GM12878 (cell line): ENCODE data around the gene RASGRP3. TPM values are rescaled to one million over a fixed set of nuclear protein-coding genes. Genes with fewer than 3 reads are reported as not detected.

ENCODE experiments used
- ATAC-seq: fragments of 200-7000 bp; cut with Tn5 transposase; 3 replicates; pipeline ENCODE4 v1.9.1; 2020; ENCODE audit warnings: mild to moderate bottlenecking, moderate library complexity
- BruUV-seq: library from RNA; stranded (reverse); fragments of 400-500 nt; replicated peaks from 2 replicates; lab custom pipeline; 2021; lab: Mats Ljungman, UMichigan
- CTCF ChIA-PET: fragments of 300-600 bp; sonication (Branson Sonifier 250); formaldehyde crosslinking; extraction: SDS; loops from one replicate; lab custom pipeline; 2021; ENCODE audit warnings: inconsistent platforms; lab: Yijun Ruan, JAX
- POLR2A ChIA-PET: fragments of 350-600 bp; formaldehyde crosslinking; extraction: SDS; loops from one replicate; lab custom pipeline; 2021; ENCODE audit warnings: inconsistent platforms; lab: Charles Lee
- RAD21 ChIA-PET: fragments of 300-600 bp; sonication (Branson Sonifier 250); formaldehyde crosslinking; loops from one replicate; lab custom pipeline; 2023; ENCODE audit warnings: antibody characterized with exemption; ENCODE audit not compliant: unreplicated experiment; lab: Charles Lee
- SMC1A ChIA-PET: fragments of 300-600 bp; sonication (Branson Sonifier 250); formaldehyde crosslinking; loops from one replicate; lab custom pipeline; 2023; ENCODE audit not compliant: unreplicated experiment, uncharacterized antibody; lab: Charles Lee
- DNase-seq: peaks from one replicate; pipeline ENCODE4 v3.0.0-alpha.2; 2011; ENCODE audit warnings: low read depth, low spot score
- FAIRE-seq: peaks from 3 replicates; lab custom pipeline; 2011; peaks lifted over from hg19 to GRCh38; lab: Jason Lieb, UNC
- H2AFZ ChIP-seq: 2 replicates; pipeline ENCODE4 v1.6.0; 2011; ENCODE audit warnings: low read depth, low read length, control low read depth; ENCODE audit not compliant: control insufficient read depth
- H3K27ac ChIP-seq: 2 replicates; pipeline ENCODE4 v1.5.1; 2011; ENCODE audit warnings: control low read depth; ENCODE audit not compliant: control insufficient read depth, insufficient read depth
- H3K27me3 ChIP-seq, 2 experiments: replicated peaks in 1 of 2; 2 replicates each; pipeline versions ENCODE4 v1.6.0 to v1.6.1; 2011; ENCODE audit warnings: low read length in 1 of 2; ENCODE audit not compliant: control insufficient read depth in 2 of 2, insufficient read depth in 2 of 2
- H3K36me3 ChIP-seq, 2 experiments: 2 replicates each; pipeline ENCODE4 v1.5.1; 2011; ENCODE audit warnings: low read length in 1 of 2; ENCODE audit not compliant: control insufficient read depth in 2 of 2, insufficient read depth in 2 of 2
- H3K4me1 ChIP-seq: 2 replicates; pipeline ENCODE4 v1.6.1; 2011; ENCODE audit warnings: mild to moderate bottlenecking, low read length, moderate library complexity, mixed read lengths; ENCODE audit not compliant: control insufficient read depth, insufficient read depth
- H3K4me2 ChIP-seq: 2 replicates; pipeline ENCODE4 v1.6.0; 2011; ENCODE audit warnings: control low read depth; ENCODE audit not compliant: control insufficient read depth, insufficient read depth
- H3K4me3 ChIP-seq: fragments of 200-600 bp; sonication (generic); 2 replicates; pipeline ENCODE4 v1.5.1; 2016
- H3K79me2 ChIP-seq: 2 replicates; pipeline ENCODE4 v1.6.0; 2011; ENCODE audit warnings: low read length; ENCODE audit not compliant: control insufficient read depth, insufficient read depth
- H3K9ac ChIP-seq: 2 replicates; pipeline ENCODE4 v1.8.0; 2011; ENCODE audit warnings: low read length, control low read depth, mixed read lengths; ENCODE audit not compliant: control insufficient read depth, insufficient read depth
- H3K9me3 ChIP-seq: replicated peaks from 3 replicates; pipeline ENCODE4 v1.5.1; 2011; ENCODE audit warnings: mild to moderate bottlenecking, low read length; ENCODE audit not compliant: control insufficient read depth, insufficient read depth
- H4K20me1 ChIP-seq: 2 replicates; pipeline ENCODE4 v1.6.0; 2011; ENCODE audit not compliant: control insufficient read depth, insufficient read depth
- BRCA1 ChIP-seq: IDR thresholded peaks from 2 replicates; pipeline ENCODE4 v1.6.1; 2011; ENCODE audit warnings: low read depth, low read length, improper control_type of control experiment
- CBX5 ChIP-seq: sonication (generic); IDR thresholded peaks from 2 replicates; pipeline ENCODE4 v1.6.1; 2016; ENCODE audit warnings: low read depth, moderate library complexity, mild to moderate bottlenecking, inconsistent platforms
- EED ChIP-seq: sonication (generic); IDR thresholded peaks from 2 replicates; pipeline ENCODE4 v1.6.1; 2016; ENCODE audit warnings: antibody characterized with exemption, low read depth
- GATAD2B ChIP-seq: fragments of 450-650 bp; conservative IDR thresholded peaks from 2 replicates; pipeline ENCODE4 v1.6.1; 2017; ENCODE audit warnings: low read depth, mild to moderate bottlenecking, moderate library complexity
- HCFC1 ChIP-seq: fragments of 150-350 bp; IDR thresholded peaks from 2 replicates; pipeline ENCODE4 v1.6.1; 2014; ENCODE audit warnings: low read length
- HDAC2 ChIP-seq: fragments of 200-600 bp; sonication (generic); IDR thresholded peaks from 2 replicates; pipeline ENCODE4 v1.6.1; 2017
- IRF4 ChIP-seq: IDR thresholded peaks from 2 replicates; pipeline ENCODE4 v1.6.1; 2011; ENCODE audit warnings: low read depth, low read length
- JUND ChIP-seq: IDR thresholded peaks from 2 replicates; pipeline ENCODE4 v1.6.1; 2012; ENCODE audit warnings: low read depth, mild to moderate bottlenecking, low read length, improper control_type of control experiment, moderate library complexity
- KLF5 ChIP-seq: fragments of 450-650 bp; IDR thresholded peaks from 2 replicates; pipeline ENCODE4 v1.6.1; 2014; ENCODE audit warnings: mild to moderate bottlenecking; ENCODE audit not compliant: partially characterized antibody
- RAD51 ChIP-seq: fragments of 450-650 bp; IDR thresholded peaks from 2 replicates; pipeline ENCODE4 v1.6.1; 2016; ENCODE audit warnings: moderate library complexity, mild to moderate bottlenecking, inconsistent platforms
- SIN3A ChIP-seq: IDR thresholded peaks from 2 replicates; pipeline ENCODE4 v1.6.1; 2012; ENCODE audit warnings: low read depth, low read length, improper control_type of control experiment
- SPI1 ChIP-seq: IDR thresholded peaks from 2 replicates; pipeline ENCODE4 v1.6.1; 2011; ENCODE audit warnings: low read depth, mild to moderate bottlenecking, low read length, moderate library complexity, borderline replicate concordance; ENCODE audit not compliant: insufficient read depth
- TCF12 ChIP-seq: IDR thresholded peaks from 2 replicates; pipeline ENCODE4 v1.6.1; 2011; ENCODE audit warnings: low read depth, mild to moderate bottlenecking, low read length
- ZNF274 ChIP-seq: IDR thresholded peaks from one replicate; pipeline ENCODE4 v1.8.0; 2011; ENCODE audit not compliant: insufficient read length, insufficient read depth
- ZNF592 ChIP-seq: fragments of 450-650 bp; IDR thresholded peaks from 2 replicates; pipeline ENCODE4 v1.6.1; 2017; ENCODE audit warnings: mild to moderate bottlenecking, moderate library complexity
- WGBS: methylation state at CpG from one replicate; pipeline ENCODE4 v1.1.6; 2016; ENCODE audit warnings: low lambda C conversion rate; ENCODE audit not compliant: insufficient replicate concordance, insufficient coverage; ENCODE audit errors: missing lambda C conversion rate; 5-methylcytosine and 5-hydroxymethylcytosine counted together
- in situ Hi-C: fragments of 300-500 bp; cut with MboI; formaldehyde crosslinking; loops from 9 replicates; pipeline ENCODE4 v1.14.3; 2018; ENCODE audit warnings: mixed read lengths
- intact Hi-C: fragments of 100-400 bp; cut with micrococcal nuclease; formaldehyde crosslinking; loops from one replicate; pipeline ENCODE4 v1.14.2; 2022; ENCODE audit not compliant: unreplicated experiment
- polyA plus RNA-seq, 11 experiments: library from polyadenylated mRNA; depleted of rRNA in 4 of 11; unstranded in 6 of 11; stranded (reverse) in 5 of 11; fragments of >200 nt; fragmentation: Nextera tagmentation in 4 of 11; fragmentation: Illumina TruSeq in 1 of 11; extraction: Ambion mirVana in 4 of 11; extraction: Trizol in 1 of 11; gene quantifications; 1 replicate in 1 of 11; 2 replicates in 10 of 11; pipeline versions ENCODE4 v1.2.1 to v1.2.3, GENCODE V29; 2011 to 2016; ENCODE audit warnings: inconsistent platforms in 2 of 11, missing spikeins in 2 of 11, low read depth in 1 of 11
- total RNA-seq, 4 experiments: library from RNA; depleted of rRNA in 3 of 4; stranded (reverse); fragments of >200 nt in 3 of 4; fragmentation: Illumina TruSeq in 1 of 4; extraction: Trizol in 1 of 4; gene quantifications; 2 replicates each; pipeline versions ENCODE4 v1.2.1 to v1.2.3, GENCODE V29; 2013 to 2021
- TF ChIP-seq, protein P1 (sequence below): fragments of 450-650 bp; IDR thresholded peaks from 2 replicates; pipeline ENCODE4 v1.6.1; 2014; ENCODE audit warnings: mild to moderate bottlenecking
- TF ChIP-seq, protein P2 (sequence below): fragments of 450-650 bp; IDR thresholded peaks from 2 replicates; pipeline ENCODE4 v1.6.1; 2018; ENCODE audit warnings: mild to moderate bottlenecking, low read depth, moderate library complexity; ENCODE audit not compliant: partially characterized antibody

RASGRP3 gene
- total and polyA plus RNA-seq, 10 of the 15 experiments (the other 5 are each of a cell fraction or from before 2014, with no cell fraction given), result 31.6 to 106 (median 64.7) TPM

DNA sequence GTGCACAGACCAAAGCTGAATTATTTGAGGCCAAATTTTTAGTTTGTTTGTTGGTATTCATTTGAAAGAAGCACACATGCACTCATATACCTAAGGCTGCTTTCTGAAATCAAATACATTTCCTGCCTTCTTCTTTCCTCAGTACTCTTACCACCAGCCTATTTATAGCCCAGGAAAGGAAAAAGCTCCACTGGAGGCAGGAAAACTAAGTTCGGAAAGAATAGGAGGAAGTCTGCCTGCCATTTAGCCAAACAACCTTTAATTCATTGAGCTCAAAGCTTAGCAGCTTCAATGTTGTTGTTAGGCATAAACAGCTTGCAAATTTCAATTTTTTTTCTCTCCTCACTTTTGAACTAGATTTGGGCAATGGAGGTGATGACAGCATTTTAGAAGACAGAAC lies 40.4 kb upstream of the RASGRP3 start:
- H3K79me2 ChIP-seq, result no peaks in the 10 kb centered on the region
- no peaks in the 10 kb centered on the region for H3K36me3 ChIP-seq
- H4K20me1 ChIP-seq, result no peaks in the 10 kb centered on the region
- WGBS, result 0% methylated on average over 1 of the region's 1 CpG
- no peaks in the 10 kb centered on the region for H3K4me1 ChIP-seq
- no peak overlapping the region for H3K27ac ChIP-seq
- intact Hi-C loops, result no loop called here
- TF ChIP-seq RAD51, result no peak
- no peak for TF ChIP-seq HCFC1
- TF ChIP-seq TCF12, result no peak
- TF ChIP-seq, protein P1, sequence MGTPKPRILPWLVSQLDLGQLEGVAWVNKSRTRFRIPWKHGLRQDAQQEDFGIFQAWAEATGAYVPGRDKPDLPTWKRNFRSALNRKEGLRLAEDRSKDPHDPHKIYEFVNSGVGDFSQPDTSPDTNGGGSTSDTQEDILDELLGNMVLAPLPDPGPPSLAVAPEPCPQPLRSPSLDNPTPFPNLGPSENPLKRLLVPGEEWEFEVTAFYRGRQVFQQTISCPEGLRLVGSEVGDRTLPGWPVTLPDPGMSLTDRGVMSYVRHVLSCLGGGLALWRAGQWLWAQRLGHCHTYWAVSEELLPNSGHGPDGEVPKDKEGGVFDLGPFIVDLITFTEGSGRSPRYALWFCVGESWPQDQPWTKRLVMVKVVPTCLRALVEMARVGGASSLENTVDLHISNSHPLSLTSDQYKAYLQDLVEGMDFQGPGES, result no peak
- no peak for TF ChIP-seq EED
- TF ChIP-seq SPI1, result no peak
- no peak for TF ChIP-seq GATAD2B
- no peak for TF ChIP-seq ZNF592
- TF ChIP-seq BRCA1, result no peak
- TF ChIP-seq IRF4, result no peak
- no peak for TF ChIP-seq JUND
- TF ChIP-seq SIN3A, result no peak
- TF ChIP-seq KLF5, result no peak
- no peak for TF ChIP-seq HDAC2
- TF ChIP-seq, protein P2, sequence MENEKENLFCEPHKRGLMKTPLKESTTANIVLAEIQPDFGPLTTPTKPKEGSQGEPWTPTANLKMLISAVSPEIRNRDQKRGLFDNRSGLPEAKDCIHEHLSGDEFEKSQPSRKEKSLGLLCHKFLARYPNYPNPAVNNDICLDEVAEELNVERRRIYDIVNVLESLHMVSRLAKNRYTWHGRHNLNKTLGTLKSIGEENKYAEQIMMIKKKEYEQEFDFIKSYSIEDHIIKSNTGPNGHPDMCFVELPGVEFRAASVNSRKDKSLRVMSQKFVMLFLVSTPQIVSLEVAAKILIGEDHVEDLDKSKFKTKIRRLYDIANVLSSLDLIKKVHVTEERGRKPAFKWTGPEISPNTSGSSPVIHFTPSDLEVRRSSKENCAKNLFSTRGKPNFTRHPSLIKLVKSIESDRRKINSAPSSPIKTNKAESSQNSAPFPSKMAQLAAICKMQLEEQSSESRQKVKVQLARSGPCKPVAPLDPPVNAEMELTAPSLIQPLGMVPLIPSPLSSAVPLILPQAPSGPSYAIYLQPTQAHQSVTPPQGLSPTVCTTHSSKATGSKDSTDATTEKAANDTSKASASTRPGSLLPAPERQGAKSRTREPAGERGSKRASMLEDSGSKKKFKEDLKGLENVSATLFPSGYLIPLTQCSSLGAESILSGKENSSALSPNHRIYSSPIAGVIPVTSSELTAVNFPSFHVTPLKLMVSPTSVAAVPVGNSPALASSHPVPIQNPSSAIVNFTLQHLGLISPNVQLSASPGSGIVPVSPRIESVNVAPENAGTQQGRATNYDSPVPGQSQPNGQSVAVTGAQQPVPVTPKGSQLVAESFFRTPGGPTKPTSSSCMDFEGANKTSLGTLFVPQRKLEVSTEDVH, result no peak
- no peak for TF ChIP-seq ZNF274
- TF ChIP-seq CBX5, result no peak
- H3K4me3 ChIP-seq, result no peak overlapping the region
- BruUV-seq, result no TSS peak
- ChIA-PET SMC1A (no interaction called here), RAD21 (no interaction called here), CTCF (interaction anchor here (1.8 kb wide), 1 partner anchor 17 kb away, joined by 4 read pairs; no protein-coding TSS in a partner anchor), POLR2A (no interaction called here)
- no peak for ATAC-seq
- H2AFZ ChIP-seq, result no peak overlapping the region
- no peak overlapping the region for H3K9ac ChIP-seq
- DNase-seq, result no peak
- H3K9me3 ChIP-seq, result no peaks in the 10 kb centered on the region
- in situ Hi-C loops, result no loop called here
- H3K4me2 ChIP-seq, result no peak overlapping the region
- FAIRE-seq, result no peak
- no peaks in the 10 kb centered on the region for H3K27me3 ChIP-seq
